IMR-90 (cell line): ENCODE measurements around the gene FRAS1. TPM values are rescaled to one million over a fixed set of nuclear protein-coding genes. Genes with fewer than 3 reads are reported as not detected.

Source experiments
- ATAC-seq: fragments of 200-7000 bp; cut with Tn5 transposase; 2 replicates; pipeline ENCODE4 v1.9.1; 2020; ENCODE audit warnings: low read depth, mild to moderate bottlenecking, moderate library complexity
- BruUV-seq: library from RNA; stranded (reverse); fragments of 400-500 nt; replicated peaks from 2 replicates; lab custom pipeline; 2021; lab: Mats Ljungman, UMichigan
- CTCF ChIA-PET: fragments of 300-600 bp; formaldehyde crosslinking; extraction: SDS; loops from one replicate; lab custom pipeline; 2021; ENCODE audit warnings: antibody characterized with exemption; lab: Yijun Ruan, JAX
- POLR2A ChIA-PET: fragments of 300-600 bp; sonication (Branson Sonifier 250); formaldehyde crosslinking; loops from one replicate; lab custom pipeline; 2022; ENCODE audit warnings: antibody characterized with exemption; ENCODE audit not compliant: unreplicated experiment; lab: Charles Lee
- DNase-seq: peaks from one replicate; pipeline ENCODE4 v3.0.0; 2013
- H2AFZ ChIP-seq: replicated peaks from 2 replicates; pipeline ENCODE3; 2013; ENCODE audit warnings: low read length, mild to moderate bottlenecking; ENCODE audit not compliant: poor library complexity
- H2AK5ac ChIP-seq: 2 replicates; pipeline ENCODE4 v1.6.1; 2013; ENCODE audit warnings: low read depth, low read length, inconsistent platforms
- H2AK9ac ChIP-seq: replicated peaks from 2 replicates; pipeline ENCODE3; 2013; ENCODE audit warnings: mild to moderate bottlenecking, low read depth, low read length, moderate library complexity; ENCODE audit not compliant: poor library complexity
- H2BK120ac ChIP-seq: 2 replicates; pipeline ENCODE4 v1.6.1; 2013; ENCODE audit warnings: low read depth, low read length, inconsistent platforms
- H2BK15ac ChIP-seq: 3 replicates; pipeline ENCODE4 v1.6.1; 2013; ENCODE audit warnings: low read depth, low read length, inconsistent platforms
- H2BK20ac ChIP-seq: 2 replicates; pipeline ENCODE4 v1.6.1; 2013; ENCODE audit warnings: low read depth, mild to moderate bottlenecking, inconsistent platforms, low read length, moderate library complexity
- H2BK5ac ChIP-seq: 2 replicates; pipeline ENCODE4 v1.6.1; 2013; ENCODE audit warnings: mild to moderate bottlenecking, low read depth, low read length, inconsistent platforms; ENCODE audit not compliant: poor library complexity, severe bottlenecking
- H3K14ac ChIP-seq: replicated peaks from 2 replicates; pipeline ENCODE4 v1.6.1; 2013; ENCODE audit warnings: low read depth, low read length, inconsistent platforms
- H3K18ac ChIP-seq: 2 replicates; pipeline ENCODE4 v1.6.1; 2013; ENCODE audit warnings: low read depth, low read length, control low read depth
- H3K23ac ChIP-seq: 2 replicates; pipeline ENCODE4 v1.6.1; 2013; ENCODE audit warnings: low read depth, low read length, inconsistent platforms
- H3K27ac ChIP-seq: 2 replicates; pipeline ENCODE4 v1.5.1; 2013; ENCODE audit warnings: mild to moderate bottlenecking, control low read depth, low read length; ENCODE audit not compliant: insufficient read depth
- H3K27me3 ChIP-seq: 2 replicates; pipeline ENCODE4 v1.6.1; 2013; ENCODE audit warnings: low read length; ENCODE audit not compliant: control insufficient read depth, insufficient read depth
- H3K36me3 ChIP-seq: 2 replicates; pipeline ENCODE4 v1.6.1; 2013; ENCODE audit warnings: low read length, mixed read lengths; ENCODE audit not compliant: control insufficient read depth, insufficient read depth
- H3K4ac ChIP-seq: 2 replicates; pipeline ENCODE4 v1.6.1; 2013; ENCODE audit warnings: low read depth, low read length, inconsistent platforms
- H3K4me1 ChIP-seq: 2 replicates; pipeline ENCODE4 v1.6.1; 2013; ENCODE audit warnings: low read length, mixed read lengths; ENCODE audit not compliant: control insufficient read depth, insufficient read depth
- H3K4me2 ChIP-seq: 2 replicates; pipeline ENCODE4 v1.6.1; 2013; ENCODE audit warnings: low read depth, mild to moderate bottlenecking, control low read depth, low read length, moderate library complexity
- H3K4me3 ChIP-seq: 2 replicates; pipeline ENCODE4 v1.5.1; 2013; ENCODE audit warnings: low read depth, mild to moderate bottlenecking, control low read depth, low read length, moderate library complexity; ENCODE audit not compliant: insufficient read depth
- H3K56ac ChIP-seq: 2 replicates; pipeline ENCODE4 v1.6.1; 2013; ENCODE audit warnings: low read length, inconsistent platforms; ENCODE audit not compliant: insufficient read depth; ENCODE audit errors: extremely low read depth
- H3K79me1 ChIP-seq, 2 experiments: 2 replicates each; pipeline ENCODE4 v1.6.1; 2013; ENCODE audit warnings: low read length in 2 of 2, inconsistent platforms in 1 of 2, low read depth in 1 of 2
- H3K9ac ChIP-seq: 2 replicates; pipeline ENCODE4 v1.6.1; 2013; ENCODE audit warnings: low read depth, low read length, control low read depth
- H3K9me1 ChIP-seq: 2 replicates; pipeline ENCODE4 v1.6.1; 2013; ENCODE audit warnings: low read length, inconsistent platforms; ENCODE audit not compliant: insufficient read depth
- H3K9me3 ChIP-seq: 2 replicates; pipeline ENCODE4 v1.6.1; 2013; ENCODE audit warnings: low read length; ENCODE audit not compliant: control insufficient read depth, insufficient read depth
- H4K20me1 ChIP-seq: 2 replicates; pipeline ENCODE4 v1.6.1; 2013; ENCODE audit warnings: low read length, inconsistent platforms; ENCODE audit not compliant: insufficient read depth
- H4K5ac ChIP-seq: 2 replicates; pipeline ENCODE4 v1.6.1; 2013; ENCODE audit warnings: mild to moderate bottlenecking, low read depth, low read length, control low read depth
- H4K8ac ChIP-seq, 2 experiments: 2 replicates each; pipeline ENCODE4 v1.6.1; 2013; ENCODE audit warnings: low read depth in 2 of 2, low read length in 2 of 2, control low read depth in 1 of 2, inconsistent platforms in 1 of 2
- H4K91ac ChIP-seq: 2 replicates; pipeline ENCODE4 v1.6.1; 2013; ENCODE audit warnings: low read depth, low read length, inconsistent platforms; ENCODE audit not compliant: insufficient read depth
- BHLHE40 ChIP-seq: fragments of 150-350 bp; IDR thresholded peaks from 2 replicates; pipeline ENCODE4 v1.6.1; 2016; ENCODE audit warnings: mild to moderate bottlenecking, low read depth, low read length
- CEBPB ChIP-seq: IDR thresholded peaks from 2 replicates; pipeline ENCODE4 v1.6.1; 2012; ENCODE audit warnings: low read depth, low read length, improper control_type of control experiment
- CHD1 ChIP-seq: IDR thresholded peaks from 2 replicates; pipeline ENCODE4 v1.6.1; 2012; ENCODE audit warnings: low read depth, low read length, improper control_type of control experiment
- FOS ChIP-seq: fragments of 150-350 bp; IDR thresholded peaks from 2 replicates; pipeline ENCODE4 v1.6.1; 2016; ENCODE audit warnings: low read depth, low read length
- MAFK ChIP-seq: IDR thresholded peaks from 2 replicates; pipeline ENCODE4 v1.6.1; 2012; ENCODE audit warnings: low read depth, low read length, improper control_type of control experiment
- NFE2L2 ChIP-seq: fragments of 150-350 bp; IDR thresholded peaks from 2 replicates; pipeline ENCODE4 v1.6.1; 2016; ENCODE audit warnings: low read depth, mild to moderate bottlenecking, low read length
- POLR2A ChIP-seq: IDR thresholded peaks from 2 replicates; pipeline ENCODE4 v1.6.1; 2012; ENCODE audit warnings: mild to moderate bottlenecking, low read depth, low read length
- RAD21 ChIP-seq: IDR thresholded peaks from 2 replicates; pipeline ENCODE4 v1.6.1; 2012; ENCODE audit warnings: low read length, improper control_type of control experiment
- RFX5 ChIP-seq: IDR thresholded peaks from 2 replicates; pipeline ENCODE4 v1.8.0; 2012; ENCODE audit warnings: low read depth, mild to moderate bottlenecking, low read length, moderate library complexity
- SMC3 ChIP-seq: fragments of 150-350 bp; IDR thresholded peaks from 2 replicates; pipeline ENCODE4 v1.6.1; 2016; ENCODE audit warnings: low read depth, mild to moderate bottlenecking, antibody characterized with exemption, low read length, moderate library complexity
- WGBS, 2 experiments: methylation state at CpG; one replicate each; pipeline versions ENCODE4 v1.1.5 to v1.1.7; 2013; ENCODE audit warnings: missing lambda C conversion rate in 2 of 2; ENCODE audit not compliant: insufficient read length in 1 of 2; ENCODE audit errors: extremely low coverage in 2 of 2; 5-methylcytosine and 5-hydroxymethylcytosine counted together
- dilution Hi-C: fragments of 300-500 bp; cut with HindIII; formaldehyde crosslinking; loops from one replicate; pipeline ENCODE4 v1.14.3; 2018; ENCODE audit warnings: low sequenced_read_pairs; ENCODE audit not compliant: unreplicated experiment
- in situ Hi-C: fragments of 300-500 bp; cut with MboI; formaldehyde crosslinking; loops from 3 replicates; pipeline ENCODE4 v1.14.3; 2019; ENCODE audit warnings: low sequenced_read_pairs, inconsistent platforms, mixed read lengths
- intact Hi-C: fragments of 100-400 bp; cut with micrococcal nuclease; formaldehyde crosslinking; loops from 2 replicates; pipeline ENCODE4 v1.10.0; 2022
- polyA plus RNA-seq, 3 experiments: library from polyadenylated mRNA; depleted of rRNA; stranded (reverse); fragments of >200 nt; gene quantifications; 2 replicates each; pipeline ENCODE4 v1.2.3, GENCODE V29; 2012; ENCODE audit warnings: low replicate concordance in 1 of 3
- total RNA-seq: library from RNA; depleted of rRNA; stranded (reverse); fragments of >200 nt; gene quantifications from 2 replicates; pipeline ENCODE4 v1.2.3, GENCODE V29; 2012
- TF ChIP-seq, protein P1 (sequence below): fragments of 150-350 bp; IDR thresholded peaks from 2 replicates; pipeline ENCODE4 v1.6.1; 2017; ENCODE audit warnings: mild to moderate bottlenecking, antibody characterized with exemption, low read length, low read depth
- TF ChIP-seq, protein P2 (sequence below): conservative IDR thresholded peaks from 2 replicates; pipeline ENCODE4 v1.5.1; 2012; ENCODE audit warnings: mild to moderate bottlenecking, low read depth, low read length, improper control_type of control experiment
- TF ChIP-seq, protein P3 (sequence below): fragments of 150-350 bp; IDR thresholded peaks from 2 replicates; pipeline ENCODE4 v1.6.1; 2016; ENCODE audit warnings: low read depth, mild to moderate bottlenecking, low read length, moderate library complexity, borderline replicate concordance

Gene FRAS1
- total and polyA plus RNA-seq, 2 of the 4 experiments (the other 2 are of a cell fraction), result under 0.01 to 0.03 TPM

DNA sequence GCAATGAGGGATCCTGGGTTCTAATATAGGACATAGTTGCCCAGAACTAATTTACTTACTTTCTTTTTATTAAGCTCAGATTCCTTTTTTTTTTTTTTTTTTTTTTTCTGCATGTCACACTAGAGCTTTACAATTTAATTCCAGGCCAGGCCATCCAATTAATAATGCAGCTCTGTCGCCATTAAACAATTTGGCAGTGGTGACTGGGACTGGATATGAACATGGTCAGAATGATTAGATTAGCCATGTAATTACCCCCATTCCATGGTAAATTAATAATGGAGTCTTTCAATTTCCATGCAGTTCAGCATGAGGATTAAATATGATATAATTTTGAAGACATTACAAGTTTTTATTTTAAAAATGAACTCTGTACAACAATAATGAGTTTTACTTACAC, 267.5 kb downstream of the FRAS1 start:
- Histone ChIP-seq H3K18ac (no peak overlapping the region), H3K9me1 (no peaks in the 10 kb centered on the region), H3K36me3 (no peaks in the 10 kb centered on the region), H2AFZ (no peak overlapping the region), H3K79me1 (no peaks in the 10 kb centered on the region), H3K27ac (no peak overlapping the region), H2BK20ac (no peak overlapping the region), H2AK9ac (no peak overlapping the region), H2BK5ac (no peak overlapping the region), H3K56ac (no peak overlapping the region), H4K91ac (no peak overlapping the region), H2BK15ac (no peak overlapping the region), H4K20me1 (no peaks in the 10 kb centered on the region), H3K4me3 (no peak overlapping the region), H3K4me1 (no peaks in the 10 kb centered on the region), H3K27me3 (peaks cover 3% of the 10 kb centered on the region), H3K14ac (no peak overlapping the region), H3K9ac (no peak overlapping the region), H4K8ac (no peak overlapping the region), H3K4ac (no peak overlapping the region), H2AK5ac (no peak overlapping the region), H3K23ac (no peak overlapping the region), H2BK120ac (no peak overlapping the region), H3K4me2 (no peak overlapping the region), H4K5ac (no peak overlapping the region), H3K9me3 (no peaks in the 10 kb centered on the region)
- ATAC-seq (no peak), DNase-seq (no peak)
- in situ Hi-C loops, result no loop called here
- ChIA-PET POLR2A (no interaction called here), CTCF (interaction anchor here (0.7 kb wide), 1 partner anchor 235 kb away, joined by 4 read pairs; no protein-coding TSS in a partner anchor)
- dilution Hi-C loops, result no loop called here
- no CpG with 5 or more reads among the region's 1 CpG for WGBS, 2 experiments
- TF ChIP-seq POLR2A, result no peak
- no peak for TF ChIP-seq RAD21
- TF ChIP-seq CHD1, result no peak
- no peak for TF ChIP-seq SMC3
- no peak for TF ChIP-seq MAFK
- TF ChIP-seq, protein P1, sequence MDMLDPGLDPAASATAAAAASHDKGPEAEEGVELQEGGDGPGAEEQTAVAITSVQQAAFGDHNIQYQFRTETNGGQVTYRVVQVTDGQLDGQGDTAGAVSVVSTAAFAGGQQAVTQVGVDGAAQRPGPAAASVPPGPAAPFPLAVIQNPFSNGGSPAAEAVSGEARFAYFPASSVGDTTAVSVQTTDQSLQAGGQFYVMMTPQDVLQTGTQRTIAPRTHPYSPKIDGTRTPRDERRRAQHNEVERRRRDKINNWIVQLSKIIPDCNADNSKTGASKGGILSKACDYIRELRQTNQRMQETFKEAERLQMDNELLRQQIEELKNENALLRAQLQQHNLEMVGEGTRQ, result no peak
- no peak for TF ChIP-seq RFX5
- no peak for TF ChIP-seq FOS
- TF ChIP-seq NFE2L2, result no peak
- TF ChIP-seq, protein P2, sequence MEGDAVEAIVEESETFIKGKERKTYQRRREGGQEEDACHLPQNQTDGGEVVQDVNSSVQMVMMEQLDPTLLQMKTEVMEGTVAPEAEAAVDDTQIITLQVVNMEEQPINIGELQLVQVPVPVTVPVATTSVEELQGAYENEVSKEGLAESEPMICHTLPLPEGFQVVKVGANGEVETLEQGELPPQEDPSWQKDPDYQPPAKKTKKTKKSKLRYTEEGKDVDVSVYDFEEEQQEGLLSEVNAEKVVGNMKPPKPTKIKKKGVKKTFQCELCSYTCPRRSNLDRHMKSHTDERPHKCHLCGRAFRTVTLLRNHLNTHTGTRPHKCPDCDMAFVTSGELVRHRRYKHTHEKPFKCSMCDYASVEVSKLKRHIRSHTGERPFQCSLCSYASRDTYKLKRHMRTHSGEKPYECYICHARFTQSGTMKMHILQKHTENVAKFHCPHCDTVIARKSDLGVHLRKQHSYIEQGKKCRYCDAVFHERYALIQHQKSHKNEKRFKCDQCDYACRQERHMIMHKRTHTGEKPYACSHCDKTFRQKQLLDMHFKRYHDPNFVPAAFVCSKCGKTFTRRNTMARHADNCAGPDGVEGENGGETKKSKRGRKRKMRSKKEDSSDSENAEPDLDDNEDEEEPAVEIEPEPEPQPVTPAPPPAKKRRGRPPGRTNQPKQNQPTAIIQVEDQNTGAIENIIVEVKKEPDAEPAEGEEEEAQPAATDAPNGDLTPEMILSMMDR, result no peak
- no peak for TF ChIP-seq CEBPB
- TF ChIP-seq, protein P3, sequence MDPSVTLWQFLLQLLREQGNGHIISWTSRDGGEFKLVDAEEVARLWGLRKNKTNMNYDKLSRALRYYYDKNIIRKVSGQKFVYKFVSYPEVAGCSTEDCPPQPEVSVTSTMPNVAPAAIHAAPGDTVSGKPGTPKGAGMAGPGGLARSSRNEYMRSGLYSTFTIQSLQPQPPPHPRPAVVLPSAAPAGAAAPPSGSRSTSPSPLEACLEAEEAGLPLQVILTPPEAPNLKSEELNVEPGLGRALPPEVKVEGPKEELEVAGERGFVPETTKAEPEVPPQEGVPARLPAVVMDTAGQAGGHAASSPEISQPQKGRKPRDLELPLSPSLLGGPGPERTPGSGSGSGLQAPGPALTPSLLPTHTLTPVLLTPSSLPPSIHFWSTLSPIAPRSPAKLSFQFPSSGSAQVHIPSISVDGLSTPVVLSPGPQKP, result no peak
- TF ChIP-seq BHLHE40, result no peak
- no TSS peak for BruUV-seq
- intact Hi-C loops, result no loop called here
